CD8-positive, alpha-beta memory T cell (primary cell): ENCODE measurements around the gene UNC5C. TPM values are rescaled to one million over a fixed set of nuclear protein-coding genes. Genes with fewer than 3 reads are reported as not detected.

Source experiments
- CTCF ChIA-PET: fragments of 350-600 bp; sonication (Branson Sonifier 250); formaldehyde crosslinking; loops from one replicate; lab custom pipeline; 2021; ENCODE audit warnings: antibody characterized with exemption; lab: Charles Lee
- POLR2A ChIA-PET: fragments of 350-600 bp; sonication (Branson Sonifier 250); formaldehyde crosslinking; loops from one replicate; lab custom pipeline; 2021; ENCODE audit warnings: antibody characterized with exemption; lab: Charles Lee
- DNase-seq, 5 donors: peaks; one replicate each; pipeline versions ENCODE4 v3.0.0 to v3.0.0-alpha.2; 2020 to 2022; ENCODE audit warnings: mixed read lengths in 1 of 5
- H3K27ac ChIP-seq: one replicate; pipeline ENCODE4 v1.7.0; 2013; ENCODE audit warnings: low read depth, mild to moderate bottlenecking, low read length, moderate library complexity
- H3K27me3 ChIP-seq: 2 replicates; pipeline ENCODE4 v1.7.0; 2013; ENCODE audit warnings: low read length, mild to moderate bottlenecking; ENCODE audit not compliant: insufficient read depth, poor library complexity, severe bottlenecking
- H3K36me3 ChIP-seq: 2 replicates; pipeline ENCODE4 v1.7.0; 2013; ENCODE audit warnings: mild to moderate bottlenecking, low read length, moderate library complexity; ENCODE audit not compliant: insufficient read depth
- H3K4me1 ChIP-seq: 2 replicates; pipeline ENCODE4 v1.7.0; 2013; ENCODE audit warnings: mild to moderate bottlenecking, low read length, moderate library complexity; ENCODE audit not compliant: insufficient read depth
- H3K4me3 ChIP-seq: 2 replicates; pipeline ENCODE4 v1.7.0; 2013; ENCODE audit warnings: mild to moderate bottlenecking, low read length
- H3K9me3 ChIP-seq: 2 replicates; pipeline ENCODE4 v1.7.0; 2013; ENCODE audit warnings: mild to moderate bottlenecking, low read length
- H3K27ac Mint-ChIP-seq, 8 donors: one replicate each; pipeline ENCODE4 v1.8.0; 2020 to 2021; ENCODE audit warnings: mixed read lengths in 8 of 8, mild to moderate bottlenecking in 6 of 8, inconsistent platforms in 3 of 8, moderate library complexity in 3 of 8
- H3K27me3 Mint-ChIP-seq, 2 donors: one replicate each; pipeline ENCODE4 v1.8.0; 2020 to 2021; ENCODE audit warnings: mixed read lengths in 2 of 2, mild to moderate bottlenecking in 1 of 2, moderate library complexity in 1 of 2
- H3K36me3 Mint-ChIP-seq, 3 donors: one replicate each; pipeline ENCODE4 v1.8.0; 2020 to 2021; ENCODE audit warnings: mixed read lengths in 3 of 3, inconsistent platforms in 1 of 3, mild to moderate bottlenecking in 1 of 3
- H3K4me1 Mint-ChIP-seq, 3 donors: one replicate each; pipeline ENCODE4 v1.8.0; 2020 to 2021; ENCODE audit warnings: mixed read lengths in 3 of 3, inconsistent platforms in 1 of 3, mild to moderate bottlenecking in 1 of 3
- H3K4me3 Mint-ChIP-seq, 7 donors: one replicate each; pipeline ENCODE4 v1.8.0; 2020 to 2021; ENCODE audit warnings: mixed read lengths in 7 of 7, mild to moderate bottlenecking in 6 of 7, moderate library complexity in 4 of 7, inconsistent platforms in 2 of 7
- H3K9me3 Mint-ChIP-seq, 5 donors: one replicate each; pipeline ENCODE4 v1.8.0; 2020 to 2022; ENCODE audit warnings: mixed read lengths in 5 of 5, mild to moderate bottlenecking in 3 of 5, moderate library complexity in 2 of 5, inconsistent platforms in 1 of 5
- polyA plus RNA-seq: library from polyadenylated mRNA; unstranded; fragments of 300-500 nt; fragmentation: Illumina TruSeq; gene quantifications from one replicate; pipeline ENCODE4 v1.2.3, GENCODE V29; 2021
- total RNA-seq, 2 experiments: library from RNA; stranded (reverse); gene quantifications; one replicate each; pipeline ENCODE4 v1.2.3, GENCODE V29; 2021

The UNC5C gene
- total and polyA plus RNA-seq, 3 experiments from 2014 or later: not detected

DNA sequence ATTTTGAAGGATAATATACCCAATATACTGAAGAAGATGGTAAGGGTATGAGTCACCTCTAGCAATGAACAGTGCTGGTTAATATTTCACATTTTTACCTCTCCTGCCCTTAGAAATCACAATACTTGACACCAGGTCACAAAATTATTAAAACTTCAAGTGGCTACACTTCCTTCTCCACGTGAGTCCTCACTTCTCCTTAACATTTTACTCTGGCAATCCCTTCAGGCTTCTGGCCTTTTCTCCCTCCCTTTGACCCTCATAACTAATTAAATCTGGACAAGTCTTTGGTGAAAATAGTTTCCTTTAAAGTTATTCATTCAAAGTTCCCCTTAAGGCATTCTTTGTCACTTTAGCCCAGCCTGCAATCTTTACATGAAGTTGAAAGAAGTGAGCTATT is 190.4 kb downstream of the UNC5C start:
- H3K27me3 ChIP-seq: no peaks in the 10 kb centered on the region
- ChIA-PET CTCF (no interaction called here), POLR2A (no interaction called here)
- Mint-ChIP-seq H3K36me3 (no peaks in the 10 kb centered on the region), H3K27ac (no peak overlapping the region), H3K4me3 (no peak overlapping the region), H3K27me3 (no peaks in the 10 kb centered on the region), H3K4me1 (no peaks in the 10 kb centered on the region), H3K9me3 (peaks cover 0 to 8% (median 0%) of the 10 kb centered on the region in 5 donors)
- H3K36me3 ChIP-seq: no peaks in the 10 kb centered on the region
- no peak for DNase-seq
- H3K27ac ChIP-seq: no peak overlapping the region
- H3K4me1 ChIP-seq: no peaks in the 10 kb centered on the region
- no peak overlapping the region for H3K4me3 ChIP-seq
- H3K9me3 ChIP-seq: no peaks in the 10 kb centered on the region

DNA sequence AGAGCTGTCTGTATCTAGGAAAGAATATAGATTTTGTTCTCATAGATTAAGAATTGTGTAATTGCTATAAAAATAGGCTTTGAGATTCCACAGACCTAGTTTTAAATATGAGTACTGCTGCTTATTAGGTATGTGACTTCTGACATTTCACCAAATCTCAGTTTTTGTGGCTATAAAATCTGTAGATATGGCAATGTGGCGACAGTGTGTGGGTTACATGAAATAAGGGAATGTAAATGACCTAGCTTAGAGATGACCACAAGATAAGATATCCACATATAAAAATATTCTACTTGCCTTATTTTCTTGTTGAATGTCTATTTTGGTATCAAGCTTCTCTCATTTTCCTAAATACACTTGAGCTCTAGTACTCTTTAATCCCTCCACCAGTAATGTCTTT is 193.8 kb downstream of the UNC5C start:
- Histone ChIP-seq H3K27ac (no peak overlapping the region), H3K4me3 (no peak overlapping the region), H3K27me3 (no peaks in the 10 kb centered on the region), H3K9me3 (no peaks in the 10 kb centered on the region), H3K4me1 (no peaks in the 10 kb centered on the region), H3K36me3 (no peaks in the 10 kb centered on the region)
- DNase-seq: no peak
- Mint-ChIP-seq H3K27me3 (no peaks in the 10 kb centered on the region), H3K36me3 (peaks cover 0 to 2% (median 0%) of the 10 kb centered on the region in 3 donors), H3K4me3 (no peak overlapping the region), H3K9me3 (peaks cover 0 to 2% (median 2%) of the 10 kb centered on the region in 5 donors), H3K27ac (no peak overlapping the region), H3K4me1 (no peaks in the 10 kb centered on the region)
- POLR2A ChIA-PET: no interaction called here
- CTCF ChIA-PET: no interaction called here

DNA sequence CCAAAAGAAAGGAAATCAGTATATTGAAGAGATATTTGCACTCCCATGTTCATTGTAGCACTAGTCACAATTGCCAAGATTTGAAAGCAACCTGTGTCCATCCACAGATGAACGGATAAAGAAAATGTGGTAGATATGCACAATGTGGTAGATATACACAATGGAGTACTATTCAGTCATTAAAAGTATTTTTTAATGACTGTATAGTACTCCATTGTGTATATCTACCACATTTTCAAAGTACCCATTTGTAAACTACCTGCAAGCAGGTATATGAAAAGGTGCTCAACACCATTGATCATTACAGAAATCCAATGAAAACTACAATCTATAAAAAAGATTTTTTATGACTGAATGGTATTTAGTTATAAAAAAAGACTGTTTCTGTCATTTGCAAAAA is 200.4 kb downstream of the UNC5C start:
- no peaks in the 10 kb centered on the region for H3K4me1 ChIP-seq
- Mint-ChIP-seq H3K4me3 (no peak overlapping the region), H3K9me3 (peaks cover 5 to 37% (median 11%) of the 10 kb centered on the region in 5 donors), H3K36me3 (peaks cover 0 to 3% (median 0%) of the 10 kb centered on the region in 3 donors), H3K27ac (no peak overlapping the region), H3K4me1 (no peaks in the 10 kb centered on the region), H3K27me3 (no peaks in the 10 kb centered on the region)
- ChIA-PET CTCF (no interaction called here), POLR2A (no interaction called here)
- no peaks in the 10 kb centered on the region for H3K27me3 ChIP-seq
- no peak overlapping the region for H3K4me3 ChIP-seq
- no peaks in the 10 kb centered on the region for H3K36me3 ChIP-seq
- no peak for DNase-seq
- H3K27ac ChIP-seq: no peak overlapping the region
- H3K9me3 ChIP-seq: peaks cover 2% of the 10 kb centered on the region

DNA sequence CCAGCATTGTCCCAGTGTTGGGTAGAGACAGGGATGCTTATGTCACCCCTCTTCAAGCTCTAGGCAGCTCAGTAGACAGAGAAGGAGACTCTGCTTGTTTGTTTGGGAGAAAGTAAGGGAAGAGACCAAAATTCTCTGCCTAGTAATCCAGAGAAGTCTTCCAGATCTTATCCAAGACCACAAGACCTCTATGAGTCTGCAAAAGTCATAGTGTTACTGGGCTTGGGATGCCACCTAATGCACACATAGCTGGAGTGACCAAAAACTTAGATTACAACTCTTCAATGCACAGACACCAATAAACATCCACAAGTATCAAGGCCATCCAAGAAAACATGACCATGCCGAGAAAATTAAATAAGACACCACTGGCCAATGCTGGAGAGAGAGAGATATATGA is 205.5 kb downstream of the UNC5C start:
- Histone ChIP-seq H3K9me3 (peaks cover 2% of the 10 kb centered on the region), H3K4me1 (no peaks in the 10 kb centered on the region), H3K36me3 (no peaks in the 10 kb centered on the region), H3K27ac (no peak overlapping the region), H3K27me3 (no peaks in the 10 kb centered on the region), H3K4me3 (no peak overlapping the region)
- Mint-ChIP-seq H3K9me3 (peaks cover 7 to 39% (median 14%) of the 10 kb centered on the region in 5 donors), H3K27ac (no peak overlapping the region), H3K27me3 (no peaks in the 10 kb centered on the region), H3K4me1 (no peaks in the 10 kb centered on the region), H3K36me3 (no peaks in the 10 kb centered on the region), H3K4me3 (no peak overlapping the region)
- ChIA-PET POLR2A (no interaction called here), CTCF (no interaction called here)
- no peak for DNase-seq

DNA sequence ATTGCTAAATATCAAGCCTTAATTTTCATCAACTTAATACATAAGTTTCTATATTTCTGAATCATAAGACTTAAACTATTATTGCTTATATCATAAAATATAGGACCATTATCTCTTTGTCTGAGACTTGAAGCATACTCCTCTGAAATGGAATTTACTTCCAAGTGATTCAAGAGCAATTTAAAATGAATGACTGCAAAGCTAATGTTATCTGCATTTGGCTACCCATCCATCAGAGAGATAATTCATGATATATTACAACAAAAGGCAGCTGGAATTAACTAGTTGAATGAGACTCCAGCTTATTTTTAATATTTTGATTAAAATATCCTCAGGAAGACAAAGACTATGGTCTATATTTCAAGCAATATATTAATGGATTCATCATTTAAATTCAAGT is 208.6 kb downstream of the UNC5C start:
- no peaks in the 10 kb centered on the region for H3K27me3 Mint-ChIP-seq
- H3K4me1 Mint-ChIP-seq: no peaks in the 10 kb centered on the region
- Histone ChIP-seq H3K27me3 (no peaks in the 10 kb centered on the region), H3K4me3 (no peak overlapping the region), H3K4me1 (no peaks in the 10 kb centered on the region), H3K9me3 (no peaks in the 10 kb centered on the region), H3K36me3 (no peaks in the 10 kb centered on the region), H3K27ac (no peak overlapping the region)
- H3K4me3 Mint-ChIP-seq: no peak overlapping the region
- ChIA-PET POLR2A (no interaction called here), CTCF (no interaction called here)
- DNase-seq: no peak
- H3K27ac Mint-ChIP-seq: no peak overlapping the region
- H3K9me3 Mint-ChIP-seq: peaks cover 4 to 16% (median 7%) of the 10 kb centered on the region in 5 donors
- no peaks in the 10 kb centered on the region for H3K36me3 Mint-ChIP-seq

DNA sequence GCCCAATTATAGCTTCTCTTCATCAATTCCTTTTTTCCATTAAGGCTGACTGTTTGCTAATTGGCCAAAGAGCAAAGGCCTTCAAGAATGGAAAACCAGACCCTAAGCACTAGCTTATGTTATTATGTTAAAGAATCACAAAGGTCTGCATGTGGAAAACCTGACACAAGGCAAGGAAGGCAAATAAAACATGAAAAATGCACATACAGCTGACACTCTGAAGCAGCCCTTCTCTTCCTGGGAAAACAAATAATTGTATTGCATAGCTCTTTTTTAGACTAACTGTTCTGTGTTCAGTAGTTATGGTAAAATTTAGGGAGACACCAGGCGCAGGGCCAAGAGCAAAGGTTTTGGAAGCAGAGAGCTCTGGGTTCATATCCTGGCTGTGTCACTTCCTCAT is 223.1 kb downstream of the UNC5C start:
- H3K4me3 ChIP-seq: no peak overlapping the region
- no peaks in the 10 kb centered on the region for H3K36me3 Mint-ChIP-seq
- ChIA-PET POLR2A (no interaction called here), CTCF (no interaction called here)
- H3K27ac ChIP-seq: no peak overlapping the region
- no peak overlapping the region for H3K27ac Mint-ChIP-seq
- no peaks in the 10 kb centered on the region for H3K36me3 ChIP-seq
- no peaks in the 10 kb centered on the region for H3K4me1 Mint-ChIP-seq
- no peaks in the 10 kb centered on the region for H3K9me3 ChIP-seq
- H3K9me3 Mint-ChIP-seq: peaks cover 0 to 11% (median 3%) of the 10 kb centered on the region in 5 donors
- no peaks in the 10 kb centered on the region for H3K4me1 ChIP-seq
- H3K27me3 Mint-ChIP-seq: peaks cover 0 to 1% of the 10 kb centered on the region in 2 donors
- DNase-seq: no peak
- no peaks in the 10 kb centered on the region for H3K27me3 ChIP-seq
- H3K4me3 Mint-ChIP-seq: no peak overlapping the region

DNA sequence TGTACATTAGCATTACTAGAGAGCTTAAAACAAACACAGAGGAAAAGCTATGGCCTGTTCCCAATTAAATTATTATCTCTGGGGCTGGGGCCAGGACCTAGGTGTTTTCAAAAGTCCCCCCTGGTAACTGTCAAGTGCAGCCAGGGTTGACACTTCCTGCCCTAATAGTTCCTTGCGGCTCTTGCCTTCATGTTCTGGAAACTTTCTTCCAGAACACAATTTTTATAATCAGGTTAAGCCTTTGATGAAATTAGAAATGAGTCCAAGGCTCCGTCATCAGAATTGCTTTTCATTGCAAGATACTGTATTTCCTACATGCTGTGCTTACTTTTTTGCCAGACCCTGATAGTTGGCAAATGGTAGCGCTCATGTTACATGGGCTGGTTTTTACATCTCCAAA is 229.6 kb downstream of the UNC5C start:
- Mint-ChIP-seq H3K27ac (no peak overlapping the region), H3K4me3 (no peak overlapping the region), H3K4me1 (no peaks in the 10 kb centered on the region), H3K27me3 (peaks cover 0 to 3% of the 10 kb centered on the region in 2 donors), H3K36me3 (no peaks in the 10 kb centered on the region), H3K9me3 (peaks cover 0 to 2% (median 0%) of the 10 kb centered on the region in 5 donors)
- POLR2A ChIA-PET: no interaction called here
- Histone ChIP-seq H3K4me1 (no peaks in the 10 kb centered on the region), H3K9me3 (no peaks in the 10 kb centered on the region), H3K27me3 (no peaks in the 10 kb centered on the region), H3K4me3 (no peak overlapping the region), H3K36me3 (no peaks in the 10 kb centered on the region), H3K27ac (no peak overlapping the region)
- CTCF ChIA-PET: no interaction called here
- no peak for DNase-seq

DNA sequence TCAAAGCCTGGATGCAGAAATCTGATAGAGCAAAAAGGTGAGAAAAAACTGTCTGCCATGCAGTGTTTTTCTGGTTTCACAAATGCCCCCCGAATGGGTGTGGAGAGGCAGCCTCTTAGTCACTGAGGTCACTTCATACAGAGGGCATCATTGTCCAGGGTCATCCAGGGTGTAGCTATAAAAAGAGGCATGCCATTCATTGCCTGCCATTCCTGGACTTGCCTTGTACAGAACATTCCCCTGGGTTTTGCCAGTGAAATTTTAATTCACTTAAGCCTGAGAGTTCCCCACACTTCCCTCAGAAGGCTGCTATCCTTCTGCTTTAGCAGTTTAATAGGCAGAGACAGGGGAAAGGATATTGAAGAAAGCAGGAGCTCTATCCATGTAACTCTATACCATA is 230.3 kb downstream of the UNC5C start:
- no peaks in the 10 kb centered on the region for H3K9me3 ChIP-seq
- peaks cover 0 to 3% of the 10 kb centered on the region in 2 donors for H3K27me3 Mint-ChIP-seq
- no peak overlapping the region for H3K27ac Mint-ChIP-seq
- no peak overlapping the region for H3K4me3 ChIP-seq
- H3K4me3 Mint-ChIP-seq: no peak overlapping the region
- H3K36me3 Mint-ChIP-seq: no peaks in the 10 kb centered on the region
- H3K27me3 ChIP-seq: no peaks in the 10 kb centered on the region
- H3K36me3 ChIP-seq: no peaks in the 10 kb centered on the region
- ChIA-PET CTCF (no interaction called here), POLR2A (no interaction called here)
- H3K9me3 Mint-ChIP-seq: peaks cover 0 to 2% (median 0%) of the 10 kb centered on the region in 5 donors
- no peak overlapping the region for H3K27ac ChIP-seq
- no peak for DNase-seq
- no peaks in the 10 kb centered on the region for H3K4me1 Mint-ChIP-seq
- no peaks in the 10 kb centered on the region for H3K4me1 ChIP-seq

DNA sequence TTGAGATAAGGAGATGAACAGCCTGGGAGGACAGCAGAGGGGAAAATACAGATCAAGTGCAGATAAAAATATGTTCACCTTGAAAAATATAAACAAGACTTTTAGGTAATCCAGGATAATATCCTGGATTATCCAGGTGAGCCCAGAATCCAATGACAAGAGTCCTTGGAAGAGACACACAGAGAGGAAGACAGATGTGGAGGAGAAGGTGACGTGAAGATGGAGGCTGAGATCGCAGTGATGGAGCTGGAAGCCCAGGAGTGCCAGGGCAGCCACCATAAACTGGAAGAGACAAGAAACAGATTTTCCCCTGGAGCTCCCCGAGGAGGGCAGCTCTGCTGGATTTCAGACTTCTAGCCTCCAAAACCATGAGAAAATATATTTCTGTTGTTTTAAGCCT is 230.7 kb downstream of the UNC5C start:
- Mint-ChIP-seq H3K27me3 (peaks cover 0 to 3% of the 10 kb centered on the region in 2 donors), H3K27ac (no peak overlapping the region), H3K9me3 (peaks cover 0 to 2% (median 0%) of the 10 kb centered on the region in 5 donors), H3K4me1 (no peaks in the 10 kb centered on the region), H3K36me3 (no peaks in the 10 kb centered on the region), H3K4me3 (no peak overlapping the region)
- Histone ChIP-seq H3K36me3 (no peaks in the 10 kb centered on the region), H3K4me3 (no peak overlapping the region), H3K27ac (no peak overlapping the region), H3K9me3 (no peaks in the 10 kb centered on the region), H3K4me1 (no peaks in the 10 kb centered on the region), H3K27me3 (no peaks in the 10 kb centered on the region)
- CTCF ChIA-PET: no interaction called here
- no peak for DNase-seq
- POLR2A ChIA-PET: no interaction called here
